GM18951 (cell line): ENCODE data around the gene PDE8B.

Source experiments
- POLR2A ChIP-seq: IDR thresholded peaks from 4 replicates; pipeline ENCODE4 v1.6.1; 2011; ENCODE audit warnings: mild to moderate bottlenecking; ENCODE audit not compliant: insufficient read length, insufficient read depth; ENCODE audit errors: extremely low read depth
- in situ Hi-C: fragments of 300-500 bp; cut with MboI; formaldehyde crosslinking; loops from one replicate; pipeline ENCODE4 v1.12.0; 2022; ENCODE audit warnings: low sequenced_read_pairs, mixed read lengths, inconsistent platforms; ENCODE audit not compliant: unreplicated experiment

Gene PDE8B

GRCh38 chr5:77258652-77259051, 48.2 kb downstream of the PDE8B start:
- in situ Hi-C loops: no loop called here
- TF ChIP-seq POLR2A: no peak

GRCh38 chr5:77259476-77259875, 49.0 kb downstream of the PDE8B start:
- no peak for TF ChIP-seq POLR2A
- in situ Hi-C loops: no loop called here

GRCh38 chr5:77262697-77263096, 52.2 kb downstream of the PDE8B start:
- no peak for TF ChIP-seq POLR2A
- in situ Hi-C loops: no loop called here

GRCh38 chr5:77266291-77266690, 55.8 kb downstream of the PDE8B start:
- in situ Hi-C loops: no loop called here
- TF ChIP-seq POLR2A: no peak

GRCh38 chr5:77267496-77267895, 57.0 kb downstream of the PDE8B start:
- in situ Hi-C loops: no loop called here
- TF ChIP-seq POLR2A: no peak

- TF ChIP-seq POLR2A: no peak
- in situ Hi-C loops: no loop called here
These were observed 61.7 kb downstream of the PDE8B start for GRCh38 chr5:77272206-77272605.

GRCh38 chr5:77277759-77278158, 67.3 kb downstream of the PDE8B start:
- no peak for TF ChIP-seq POLR2A
- in situ Hi-C loops: no loop called here

- no peak for TF ChIP-seq POLR2A
- in situ Hi-C loops: no loop called here
These were observed 69.6 kb downstream of the PDE8B start for GRCh38 chr5:77280036-77280435.

- no peak for TF ChIP-seq POLR2A
- in situ Hi-C loops: no loop called here
These were observed 71.5 kb downstream of the PDE8B start for GRCh38 chr5:77281969-77282336.

- in situ Hi-C loops: no loop called here
- no peak for TF ChIP-seq POLR2A
These were observed 72.0 kb downstream of the PDE8B start for GRCh38 chr5:77282337-77283027.

GRCh38 chr5:77285251-77285841, 74.9 kb downstream of the PDE8B start:
- in situ Hi-C loops: no loop called here
- TF ChIP-seq POLR2A: no peak

GRCh38 chr5:77292026-77292757, 81.7 kb downstream of the PDE8B start:
- TF ChIP-seq POLR2A: no peak
- in situ Hi-C loops: no loop called here

GRCh38 chr5:77294185-77294584, 83.7 kb downstream of the PDE8B start:
- TF ChIP-seq POLR2A: no peak
- in situ Hi-C loops: no loop called here

- no peak for TF ChIP-seq POLR2A
- in situ Hi-C loops: no loop called here
These were observed 85.4 kb downstream of the PDE8B start for GRCh38 chr5:77295863-77296378.
